GM19438 (cell line): Measurements from ENCODE around the gene BOD1.

Experiments used
- ATAC-seq: cut with Tn5 transposase; IDR thresholded peaks from one replicate; pipeline ENCODE4 v1.9.1; 2021; ENCODE audit warnings: low read depth; ENCODE audit not compliant: unreplicated experiment

BOD1 gene

GRCh38 chr5:173616577-173617118 lies at the start of gene BOD1:
Gene BOD1, minus strand, starts transcription at chr5:173616650. Its CDS starts 214 bp downstream, at chr5:173616436.
- ATAC-seq: peak; percentile 92

- ATAC-seq: no peak
These were observed 48.9 kb upstream of the BOD1 start for GRCh38 chr5:173665326-173665725.

- ATAC-seq: peak; percentile 77
These were observed 47.7 kb upstream of the BOD1 start for GRCh38 chr5:173664154-173664526.

GRCh38 chr5:173663352-173664153 lies 47.1 kb upstream of the BOD1 start:
- peak; percentile 33 for ATAC-seq

GRCh38 chr5:173662581-173663351 lies 46.3 kb upstream of the BOD1 start:
- no peak for ATAC-seq

- no peak for ATAC-seq
These were observed 44.2 kb upstream of the BOD1 start for GRCh38 chr5:173660481-173661280.

- ATAC-seq: no peak
These were observed 43.0 kb upstream of the BOD1 start for GRCh38 chr5:173659423-173659822.

GRCh38 chr5:173657741-173658356 lies 41.4 kb upstream of the BOD1 start:
- ATAC-seq: no peak

- ATAC-seq: no peak
These were observed 38.8 kb upstream of the BOD1 start for GRCh38 chr5:173655196-173655797.

- ATAC-seq: no peak
These were observed 37.5 kb upstream of the BOD1 start for GRCh38 chr5:173653822-173654523.

GRCh38 chr5:173648308-173648866 lies 31.9 kb upstream of the BOD1 start:
- ATAC-seq: no peak

- ATAC-seq: no peak
These were observed 30.2 kb upstream of the BOD1 start for GRCh38 chr5:173646692-173647091.

- ATAC-seq: no peak
These were observed 29.6 kb upstream of the BOD1 start for GRCh38 chr5:173645890-173646574.

GRCh38 chr5:173645437-173645807 lies 29.0 kb upstream of the BOD1 start:
- ATAC-seq: no peak

GRCh38 chr5:173644673-173645436 lies 28.4 kb upstream of the BOD1 start:
- ATAC-seq: no peak

GRCh38 chr5:173643964-173644363 lies 27.5 kb upstream of the BOD1 start:
- no peak for ATAC-seq

- ATAC-seq: no peak
These were observed 26.5 kb upstream of the BOD1 start for GRCh38 chr5:173642895-173643481.
